ENCODE results near the gene NOSTRIN. TPM values are rescaled to one million over a fixed set of nuclear protein-coding genes. Genes with fewer than 3 reads are reported as not detected.

Gene NOSTRIN
- total RNA-seq = not detected
- not detected for polyA plus RNA-seq

- Histone ChIP-seq H3K27ac (ENCODE audit: insufficient read depth, low read length, poor library complexity, severe bottlenecking) (no peak within 1 kb of the TSS), H3K4me1 (ENCODE audit: control insufficient read depth, insufficient read depth, low read length, poor library complexity, severe bottlenecking) (no peaks in the 10 kb centered on the region), H3K27me3 (ENCODE audit: control insufficient read depth, insufficient read depth, low read length) (peaks cover 7% of the 10 kb centered on the region), H3K4me3 (ENCODE audit: low read depth, low read length) (no peak within 1 kb of the TSS), H3K36me3 (ENCODE audit: control insufficient read depth, insufficient read depth, low read length) (no peaks in the 10 kb centered on the region), H3K9me3 (ENCODE audit: control insufficient read depth in 2 of 2, low read length in 2 of 2) (no peaks in the 10 kb centered on the region)
- no peaks in the 10 kb centered on the region for H3K36me3 Mint-ChIP-seq
- peaks cover 16% of the 10 kb centered on the region for H3K27me3 Mint-ChIP-seq
- peak in 1 of 3 donors; percentile 28 for DNase-seq
- H3K27ac Mint-ChIP-seq = no peak within 1 kb of the TSS
- ATAC-seq (ENCODE audit: low read depth in 2 of 2) = no peak
- peaks cover 0 to 5% (median 0%) of the 10 kb centered on the region in 4 donors for H3K4me1 Mint-ChIP-seq
- H3K4me3 Mint-ChIP-seq = no peak within 1 kb of the TSS
- H3K9me3 Mint-ChIP-seq = peaks cover 0 to 2% (median 0%) of the 10 kb centered on the region in 7 donors
Measured at GRCh38 chr2:168801961-168802858, at the start of gene NOSTRIN. Gene NOSTRIN, plus strand, starts transcription at chr2:168802637. Its CDS starts 10 bp downstream, at chr2:168802647.

- Mint-ChIP-seq H3K9me3 (no peaks in the 10 kb centered on the region), H3K4me3 (no peak overlapping the region), H3K27ac (peak overlapping the region in 2 of 3 donors; percentile 1 to 65), H3K36me3 (no peaks in the 10 kb centered on the region), H3K4me1 (peaks cover 11 to 94% (median 50%) of the 10 kb centered on the region in 4 donors), H3K27me3 (no peaks in the 10 kb centered on the region)
- Histone ChIP-seq H3K4me1 (ENCODE audit: control insufficient read depth, insufficient read depth, low read length, poor library complexity, severe bottlenecking) (peaks cover 51% of the 10 kb centered on the region), H3K27me3 (ENCODE audit: control insufficient read depth, insufficient read depth, low read length) (no peaks in the 10 kb centered on the region), H3K9me3 (ENCODE audit: control insufficient read depth in 2 of 2, low read length in 2 of 2) (no peaks in the 10 kb centered on the region), H3K4me3 (ENCODE audit: low read depth, low read length) (no peak overlapping the region), H3K27ac (ENCODE audit: insufficient read depth, low read length, poor library complexity, severe bottlenecking) (no peak overlapping the region), H3K36me3 (ENCODE audit: control insufficient read depth, insufficient read depth, low read length) (no peaks in the 10 kb centered on the region)
- DNase-seq (no peak), ATAC-seq (ENCODE audit: low read depth in 2 of 2) (no peak)
Measured at GRCh38 chr2:168753765-168754329, 48.6 kb upstream of the NOSTRIN start.

GRCh38 chr2:168757223-168757622 is 45.2 kb upstream of the NOSTRIN start:
- Histone ChIP-seq H3K27ac (ENCODE audit: insufficient read depth, low read length, poor library complexity, severe bottlenecking) (no peak overlapping the region), H3K4me1 (ENCODE audit: control insufficient read depth, insufficient read depth, low read length, poor library complexity, severe bottlenecking) (peaks cover 17% of the 10 kb centered on the region)
- ATAC-seq (ENCODE audit: low read depth in 2 of 2) = no peak

GRCh38 chr2:168758970-168759820 is 43.2 kb upstream of the NOSTRIN start:
- no peaks in the 10 kb centered on the region for H3K36me3 Mint-ChIP-seq
- H3K4me3 ChIP-seq (ENCODE audit: low read depth, low read length) = no peak overlapping the region

More at GRCh38 chr2:168757223-168757622, 45.2 kb upstream of the NOSTRIN start:
- DNase-seq = peak in 1 of 3 donors; percentile 14
- no peak overlapping the region for H3K4me3 Mint-ChIP-seq
- H3K4me3 ChIP-seq (ENCODE audit: low read depth, low read length) = no peak overlapping the region
- peaks cover 7 to 64% (median 34%) of the 10 kb centered on the region in 4 donors for H3K4me1 Mint-ChIP-seq
- no peaks in the 10 kb centered on the region for H3K27me3 ChIP-seq (ENCODE audit: control insufficient read depth, insufficient read depth, low read length)
- no peaks in the 10 kb centered on the region for H3K36me3 Mint-ChIP-seq
- H3K27ac Mint-ChIP-seq = peak overlapping the region in 2 of 3 donors; percentile 5 to 55
- H3K9me3 ChIP-seq (ENCODE audit: control insufficient read depth in 2 of 2, low read length in 2 of 2) = no peaks in the 10 kb centered on the region
- H3K36me3 ChIP-seq (ENCODE audit: control insufficient read depth, insufficient read depth, low read length) = no peaks in the 10 kb centered on the region
- no peaks in the 10 kb centered on the region for H3K9me3 Mint-ChIP-seq
- no peaks in the 10 kb centered on the region for H3K27me3 Mint-ChIP-seq

GRCh38 chr2:168765401-168765800 is 37.0 kb upstream of the NOSTRIN start:
- Mint-ChIP-seq H3K4me3 (no peak overlapping the region), H3K9me3 (no peaks in the 10 kb centered on the region), H3K27ac (no peak overlapping the region), H3K36me3 (peaks cover 13% of the 10 kb centered on the region), H3K4me1 (no peaks in the 10 kb centered on the region), H3K27me3 (no peaks in the 10 kb centered on the region)
- DNase-seq (no peak), ATAC-seq (ENCODE audit: low read depth in 2 of 2) (no peak)
- Histone ChIP-seq H3K4me3 (ENCODE audit: low read depth, low read length) (no peak overlapping the region), H3K4me1 (ENCODE audit: control insufficient read depth, insufficient read depth, low read length, poor library complexity, severe bottlenecking) (no peaks in the 10 kb centered on the region), H3K9me3 (ENCODE audit: control insufficient read depth in 2 of 2, low read length in 2 of 2) (no peaks in the 10 kb centered on the region), H3K36me3 (ENCODE audit: control insufficient read depth, insufficient read depth, low read length) (no peaks in the 10 kb centered on the region), H3K27ac (ENCODE audit: insufficient read depth, low read length, poor library complexity, severe bottlenecking) (no peak overlapping the region), H3K27me3 (ENCODE audit: control insufficient read depth, insufficient read depth, low read length) (no peaks in the 10 kb centered on the region)

More at GRCh38 chr2:168758970-168759820, 43.2 kb upstream of the NOSTRIN start:
- peak in 2 of 3 donors; percentile 47 to 64 for DNase-seq
- Mint-ChIP-seq H3K27ac (no peak overlapping the region), H3K4me1 (peaks cover 7 to 46% (median 23%) of the 10 kb centered on the region in 4 donors), H3K4me3 (no peak overlapping the region), H3K27me3 (no peaks in the 10 kb centered on the region), H3K9me3 (no peaks in the 10 kb centered on the region)
- no peak overlapping the region for H3K27ac ChIP-seq (ENCODE audit: insufficient read depth, low read length, poor library complexity, severe bottlenecking)
- H3K36me3 ChIP-seq (ENCODE audit: control insufficient read depth, insufficient read depth, low read length) = no peaks in the 10 kb centered on the region
- H3K9me3 ChIP-seq (ENCODE audit: control insufficient read depth in 2 of 2, low read length in 2 of 2) = no peaks in the 10 kb centered on the region
- no peaks in the 10 kb centered on the region for H3K27me3 ChIP-seq (ENCODE audit: control insufficient read depth, insufficient read depth, low read length)
- peaks cover 15% of the 10 kb centered on the region for H3K4me1 ChIP-seq (ENCODE audit: control insufficient read depth, insufficient read depth, low read length, poor library complexity, severe bottlenecking)
- peak; percentile 48 to 64 for ATAC-seq (ENCODE audit: low read depth in 2 of 2)

- Mint-ChIP-seq H3K4me3 (no peak overlapping the region), H3K27me3 (no peaks in the 10 kb centered on the region), H3K9me3 (no peaks in the 10 kb centered on the region), H3K27ac (no peak overlapping the region), H3K4me1 (no peaks in the 10 kb centered on the region), H3K36me3 (peaks cover 13% of the 10 kb centered on the region)
- Histone ChIP-seq H3K27ac (ENCODE audit: insufficient read depth, low read length, poor library complexity, severe bottlenecking) (no peak overlapping the region), H3K36me3 (ENCODE audit: control insufficient read depth, insufficient read depth, low read length) (no peaks in the 10 kb centered on the region), H3K27me3 (ENCODE audit: control insufficient read depth, insufficient read depth, low read length) (no peaks in the 10 kb centered on the region), H3K4me3 (ENCODE audit: low read depth, low read length) (no peak overlapping the region), H3K4me1 (ENCODE audit: control insufficient read depth, insufficient read depth, low read length, poor library complexity, severe bottlenecking) (no peaks in the 10 kb centered on the region), H3K9me3 (ENCODE audit: control insufficient read depth in 2 of 2, low read length in 2 of 2) (no peaks in the 10 kb centered on the region)
- no peak for ATAC-seq (ENCODE audit: low read depth in 2 of 2)
- DNase-seq = no peak
Measured at GRCh38 chr2:168766600-168766999, 35.8 kb upstream of the NOSTRIN start.

GRCh38 chr2:168767258-168767657 is 35.2 kb upstream of the NOSTRIN start:
- Mint-ChIP-seq H3K36me3 (peaks cover 13% of the 10 kb centered on the region), H3K9me3 (no peaks in the 10 kb centered on the region), H3K4me1 (no peaks in the 10 kb centered on the region), H3K4me3 (no peak overlapping the region), H3K27ac (no peak overlapping the region), H3K27me3 (no peaks in the 10 kb centered on the region)
- H3K27ac ChIP-seq (ENCODE audit: insufficient read depth, low read length, poor library complexity, severe bottlenecking) = no peak overlapping the region
- H3K27me3 ChIP-seq (ENCODE audit: control insufficient read depth, insufficient read depth, low read length) = no peaks in the 10 kb centered on the region
- no peaks in the 10 kb centered on the region for H3K4me1 ChIP-seq (ENCODE audit: control insufficient read depth, insufficient read depth, low read length, poor library complexity, severe bottlenecking)
- no peak overlapping the region for H3K4me3 ChIP-seq (ENCODE audit: low read depth, low read length)
- H3K9me3 ChIP-seq (ENCODE audit: control insufficient read depth in 2 of 2, low read length in 2 of 2) = no peaks in the 10 kb centered on the region
- ATAC-seq (ENCODE audit: low read depth in 2 of 2) (no peak), DNase-seq (no peak)
- no peaks in the 10 kb centered on the region for H3K36me3 ChIP-seq (ENCODE audit: control insufficient read depth, insufficient read depth, low read length)
